H9 (cell line): ENCODE data around the gene RUNDC1. TPM values are rescaled to one million over a fixed set of nuclear protein-coding genes. Genes with fewer than 3 reads are reported as not detected.
A peak's percentile ranks its signal among the peaks of the same experiment; 100 is the strongest.

Source experiments
- DNase-seq: peaks from one replicate; pipeline ENCODE4 v3.0.0-alpha.2; 2017
- H2AFZ ChIP-seq: one replicate; pipeline ENCODE4 v1.6.1; 2013; ENCODE audit warnings: mild to moderate bottlenecking, low read length, control low read depth, moderate library complexity
- H2AK5ac ChIP-seq: 2 replicates; pipeline ENCODE4 v1.6.1; 2013; ENCODE audit warnings: low read length, control low read depth, mixed read lengths; ENCODE audit not compliant: insufficient read length
- H2BK120ac ChIP-seq: one replicate; pipeline ENCODE4 v1.6.1; 2013; ENCODE audit warnings: low read depth, mild to moderate bottlenecking, low read length, control low read depth, inconsistent platforms; ENCODE audit not compliant: poor library complexity, severe bottlenecking
- H2BK12ac ChIP-seq: 2 replicates; pipeline ENCODE4 v1.6.1; 2013; ENCODE audit warnings: low read length, control low read depth, mixed read lengths, low read depth; ENCODE audit not compliant: insufficient read length
- H2BK15ac ChIP-seq: 2 replicates; pipeline ENCODE4 v1.6.1; 2013; ENCODE audit warnings: low read depth, low read length, control low read depth
- H2BK20ac ChIP-seq: one replicate; pipeline ENCODE4 v1.6.1; 2013; ENCODE audit warnings: low read depth, mild to moderate bottlenecking, low read length, control low read depth, inconsistent platforms; ENCODE audit not compliant: poor library complexity, severe bottlenecking
- H2BK5ac ChIP-seq: 2 replicates; pipeline ENCODE4 v1.6.1; 2013; ENCODE audit warnings: low read length, control low read depth, mixed read lengths; ENCODE audit not compliant: insufficient read length
- H3K14ac ChIP-seq: 2 replicates; pipeline ENCODE4 v1.6.1; 2013; ENCODE audit warnings: low read length, control low read depth; ENCODE audit not compliant: insufficient read depth
- H3K18ac ChIP-seq: 2 replicates; pipeline ENCODE4 v1.6.1; 2013; ENCODE audit warnings: low read depth, mild to moderate bottlenecking, mixed read lengths, low read length, control low read depth; ENCODE audit not compliant: insufficient read length
- H3K23ac ChIP-seq: 2 replicates; pipeline ENCODE4 v1.6.1; 2013; ENCODE audit warnings: low read length, control low read depth, mixed read lengths, low read depth; ENCODE audit not compliant: insufficient read length
- H3K23me2 ChIP-seq: 2 replicates; pipeline ENCODE4 v1.6.1; 2013; ENCODE audit warnings: low read depth, mild to moderate bottlenecking, mixed read lengths, low read length, control low read depth; ENCODE audit not compliant: insufficient read length, poor library complexity, severe bottlenecking
- H3K27ac ChIP-seq: 2 replicates; pipeline ENCODE4 v1.5.1; 2013; ENCODE audit warnings: low read length, control low read depth, mixed read lengths, low read depth; ENCODE audit not compliant: insufficient read length
- H3K27me3 ChIP-seq: 2 replicates; pipeline ENCODE4 v1.6.1; 2013; ENCODE audit warnings: low read length, control low read depth, inconsistent platforms; ENCODE audit not compliant: insufficient read depth
- H3K4ac ChIP-seq: 2 replicates; pipeline ENCODE4 v1.6.1; 2013; ENCODE audit warnings: low read depth, mild to moderate bottlenecking, control low read depth, inconsistent platforms, low read length, moderate library complexity
- H3K4me1 ChIP-seq: 2 replicates; pipeline ENCODE4 v1.6.1; 2013; ENCODE audit warnings: low read length, control low read depth, inconsistent platforms; ENCODE audit not compliant: insufficient read depth
- H3K4me2 ChIP-seq: 2 replicates; pipeline ENCODE4 v1.6.1; 2013; ENCODE audit warnings: low read length, control low read depth, mixed read lengths; ENCODE audit not compliant: insufficient read length, insufficient read depth
- H3K56ac ChIP-seq: 2 replicates; pipeline ENCODE4 v1.6.1; 2013; ENCODE audit warnings: low read depth, mild to moderate bottlenecking, mixed read lengths, low read length, control low read depth; ENCODE audit not compliant: insufficient read length
- H3K79me1 ChIP-seq: 2 replicates; pipeline ENCODE4 v1.6.1; 2013; ENCODE audit warnings: low read depth, mild to moderate bottlenecking, moderate library complexity, low read length, control low read depth, inconsistent platforms; ENCODE audit not compliant: insufficient read depth, poor library complexity, severe bottlenecking
- H3K79me2 ChIP-seq: 2 replicates; pipeline ENCODE4 v1.6.1; 2013; ENCODE audit warnings: low read length, control low read depth, inconsistent platforms; ENCODE audit not compliant: insufficient read depth
- H3K9ac ChIP-seq: 2 replicates; pipeline ENCODE4 v1.6.1; 2013; ENCODE audit warnings: low read length, control low read depth, mixed read lengths; ENCODE audit not compliant: insufficient read length; ENCODE audit errors: extremely low read depth
- H3K9me3 ChIP-seq: one replicate; pipeline ENCODE4 v1.6.1; 2013; ENCODE audit warnings: low read depth, low read length, inconsistent platforms; ENCODE audit not compliant: control insufficient read depth
- H3T11ph ChIP-seq: one replicate; pipeline ENCODE4 v1.6.1; 2013; ENCODE audit warnings: mild to moderate bottlenecking, low read length, control low read depth, inconsistent platforms
- H4K20me1 ChIP-seq: one replicate; pipeline ENCODE4 v1.6.1; 2013; ENCODE audit not compliant: control insufficient read depth, insufficient read length, insufficient read depth
- H4K5ac ChIP-seq: 2 replicates; pipeline ENCODE4 v1.6.1; 2013; ENCODE audit warnings: low read depth, mild to moderate bottlenecking, mixed read lengths, low read length, control low read depth; ENCODE audit not compliant: insufficient read length
- H4K8ac ChIP-seq: replicated peaks from 2 replicates; pipeline ENCODE4 v1.6.1; 2013; ENCODE audit warnings: low read length, control low read depth, mixed read lengths, low read depth; ENCODE audit not compliant: insufficient read length
- H4K91ac ChIP-seq: 2 replicates; pipeline ENCODE4 v1.6.1; 2013; ENCODE audit warnings: low read depth, mild to moderate bottlenecking, moderate library complexity, mixed read lengths, low read length, control low read depth; ENCODE audit not compliant: insufficient read length
- H3K27ac Mint-ChIP-seq, 3 experiments: 2 replicates in 2 of 3; 3 replicates in 1 of 3; pipeline ENCODE4 v1.8.0; 2020 to 2021; ENCODE audit warnings: mixed read lengths in 3 of 3, mild to moderate bottlenecking in 1 of 3, moderate library complexity in 1 of 3
- H3K27me3 Mint-ChIP-seq: 2 replicates; pipeline ENCODE4 v1.8.0; 2021; ENCODE audit warnings: low read depth, mild to moderate bottlenecking, moderate library complexity, mixed read lengths
- H3K36me3 Mint-ChIP-seq, 3 experiments: 2 replicates in 2 of 3; 3 replicates in 1 of 3; pipeline ENCODE4 v1.8.0; 2020 to 2021; ENCODE audit warnings: low read depth in 3 of 3, mixed read lengths in 3 of 3; ENCODE audit not compliant: insufficient read depth in 1 of 3
- H3K4me1 Mint-ChIP-seq, 2 experiments: 2 replicates each; pipeline ENCODE4 v1.8.0; 2020; ENCODE audit warnings: mixed read lengths in 2 of 2
- H3K4me3 Mint-ChIP-seq, 2 experiments: 2 replicates in 1 of 2; 3 replicates in 1 of 2; pipeline ENCODE4 v1.8.0; 2020 to 2021; ENCODE audit warnings: mild to moderate bottlenecking in 2 of 2, mixed read lengths in 2 of 2, moderate library complexity in 1 of 2
- H3K9me3 Mint-ChIP-seq, 2 experiments: 2 replicates in 1 of 2; 3 replicates in 1 of 2; pipeline ENCODE4 v1.8.0; 2020; ENCODE audit warnings: mild to moderate bottlenecking in 2 of 2, mixed read lengths in 2 of 2, moderate library complexity in 1 of 2
- WGBS: extraction: QIAGEN DNeasy Blood & Tissue Kit; methylation state at CpG from one replicate; pipeline ENCODE4 v1.1.7; 2013; ENCODE audit warnings: missing lambda C conversion rate, low lambda C conversion rate, mixed read lengths; ENCODE audit not compliant: insufficient read length; ENCODE audit errors: extremely low coverage; 5-methylcytosine and 5-hydroxymethylcytosine counted together
- total RNA-seq: library from RNA; stranded (reverse); gene quantifications from 2 replicates; pipeline ENCODE4 v1.2.1, GENCODE V29; 2021
- TF ChIP-seq, protein P1 (sequence below): fragments of 200-600 bp; sonication (generic); conservative IDR thresholded peaks from 3 replicates; pipeline ENCODE4 v1.8.0; 2021; ENCODE audit warnings: antibody characterized with exemption, mild to moderate bottlenecking

RUNDC1 gene
- total RNA-seq, 1 experiment from 2014 or later = 18.8 TPM

DNA sequence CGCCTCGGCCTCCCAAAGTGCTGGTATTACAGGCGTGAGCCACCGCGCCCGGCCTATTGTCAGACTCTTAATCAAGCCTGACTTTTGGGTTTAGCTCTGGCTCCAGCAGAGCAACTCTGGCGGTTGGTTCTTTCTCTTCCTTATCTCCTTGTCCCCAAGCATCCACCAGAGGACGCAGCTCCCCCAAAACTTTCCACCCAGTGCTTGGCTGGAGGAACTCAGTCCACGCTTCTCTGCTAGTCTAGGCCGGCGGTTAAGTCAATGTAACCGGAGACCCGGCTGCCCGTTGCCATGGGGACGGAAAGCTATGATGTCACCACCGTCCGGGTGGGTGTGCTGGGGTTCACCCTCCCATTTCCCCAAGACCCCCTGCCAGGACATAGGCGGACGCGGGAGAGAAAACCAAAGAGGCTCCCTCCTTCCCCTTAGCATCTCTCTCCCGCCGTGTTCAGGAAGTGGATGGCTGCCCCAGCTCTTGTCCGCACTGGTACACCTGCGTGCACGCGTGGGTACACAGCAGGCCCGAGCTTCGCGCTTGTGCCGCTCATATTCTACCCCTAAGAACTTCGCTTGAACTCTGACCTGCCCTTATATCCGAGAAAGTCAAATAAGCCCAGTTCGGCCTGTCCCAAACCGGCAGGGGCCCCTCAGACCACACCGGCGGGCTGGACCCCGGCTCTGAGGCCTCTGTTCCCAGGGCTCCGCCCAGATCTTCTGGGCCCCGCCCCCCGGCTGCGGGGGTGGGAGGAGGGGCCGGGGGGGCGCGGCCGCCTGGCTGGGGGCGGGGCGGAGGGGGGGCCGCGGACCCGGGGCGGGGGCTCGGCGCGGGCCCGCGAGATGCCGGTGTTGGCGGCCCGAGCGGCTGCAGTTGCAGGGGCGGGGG, 44.3 kb downstream of the RUNDC1 start, which contains the start of gene RND2:
TSS of gene RND2 (plus strand) at position 825 of the 883 bp plus-strand sequence. CDS start 117 bp downstream, outside the sequence.
- no peaks in the 10 kb centered on the region; the same call in 1 of the 2 replicates for H3K79me2 ChIP-seq

More for the DNA sequence above, 44.3 kb downstream of the RUNDC1 start, which contains the start of gene RND2:
- peak; percentile 99 for DNase-seq
- Histone ChIP-seq H2BK20ac (no peak within 1 kb of the TSS), H2BK15ac (no peak within 1 kb of the TSS), H3K18ac (peak within 1 kb of the TSS; percentile 36), H2AK5ac (no peak within 1 kb of the TSS), H3K23ac (no peak within 1 kb of the TSS), H2BK12ac (no peak within 1 kb of the TSS), H3K14ac (peak within 1 kb of the TSS; percentile 82), H3K9me3 (no peaks in the 10 kb centered on the region), H3K4me2 (peak within 1 kb of the TSS; percentile 79), H3K56ac (no peak within 1 kb of the TSS), H3K9ac (peak within 1 kb of the TSS; percentile 54), H2BK120ac (no peak within 1 kb of the TSS), H4K5ac (no peak within 1 kb of the TSS), H4K91ac (no peak within 1 kb of the TSS), H4K20me1 (no peaks in the 10 kb centered on the region), H3K23me2 (peaks cover 16% of the 10 kb centered on the region), H3K79me1 (no peaks in the 10 kb centered on the region), H4K8ac (no peak within 1 kb of the TSS), H2BK5ac (no peak within 1 kb of the TSS), H3K27me3 (no peaks in the 10 kb centered on the region), H2AFZ (no peak within 1 kb of the TSS), H3K4me1 (peaks cover 13% of the 10 kb centered on the region), H3K4ac (no peak within 1 kb of the TSS), H3K27ac (no peak within 1 kb of the TSS), H3T11ph (no peak within 1 kb of the TSS)
- Mint-ChIP-seq H3K4me1 (peaks cover 39 to 54% of the 10 kb centered on the region in 2 experiments), H3K4me3 (peak within 1 kb of the TSS; percentile 75 to 98), H3K27ac (peak within 1 kb of the TSS; percentile 89 to 98 (median 97)), H3K27me3 (no peaks in the 10 kb centered on the region), H3K9me3 (no peaks in the 10 kb centered on the region), H3K36me3 (peaks cover 10 to 26% (median 20%) of the 10 kb centered on the region in 3 experiments; a peak in 6 of 7 replicates)
- TF ChIP-seq, protein P1, sequence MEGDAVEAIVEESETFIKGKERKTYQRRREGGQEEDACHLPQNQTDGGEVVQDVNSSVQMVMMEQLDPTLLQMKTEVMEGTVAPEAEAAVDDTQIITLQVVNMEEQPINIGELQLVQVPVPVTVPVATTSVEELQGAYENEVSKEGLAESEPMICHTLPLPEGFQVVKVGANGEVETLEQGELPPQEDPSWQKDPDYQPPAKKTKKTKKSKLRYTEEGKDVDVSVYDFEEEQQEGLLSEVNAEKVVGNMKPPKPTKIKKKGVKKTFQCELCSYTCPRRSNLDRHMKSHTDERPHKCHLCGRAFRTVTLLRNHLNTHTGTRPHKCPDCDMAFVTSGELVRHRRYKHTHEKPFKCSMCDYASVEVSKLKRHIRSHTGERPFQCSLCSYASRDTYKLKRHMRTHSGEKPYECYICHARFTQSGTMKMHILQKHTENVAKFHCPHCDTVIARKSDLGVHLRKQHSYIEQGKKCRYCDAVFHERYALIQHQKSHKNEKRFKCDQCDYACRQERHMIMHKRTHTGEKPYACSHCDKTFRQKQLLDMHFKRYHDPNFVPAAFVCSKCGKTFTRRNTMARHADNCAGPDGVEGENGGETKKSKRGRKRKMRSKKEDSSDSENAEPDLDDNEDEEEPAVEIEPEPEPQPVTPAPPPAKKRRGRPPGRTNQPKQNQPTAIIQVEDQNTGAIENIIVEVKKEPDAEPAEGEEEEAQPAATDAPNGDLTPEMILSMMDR = peak; percentile 83
- WGBS = no CpG with 5 or more reads among the region's 61 CpGs
